AG10803 (cell line): ENCODE measurements around the gene IGSF11.
"Not testable (repeated sequence)": the region's sequence is repeated elsewhere in the genome, so short reads cannot be mapped to it uniquely, and the experiment has no call there.

Experiments used
- DNase-seq: peaks from one replicate; pipeline ENCODE4 v3.0.0; 2010; ENCODE audit warnings: low read depth
- H3K4me3 ChIP-seq: 2 replicates; pipeline ENCODE4 v1.5.1; 2011; ENCODE audit warnings: mild to moderate bottlenecking, low read length, control low read depth
- CTCF ChIP-seq: conservative IDR thresholded peaks from 2 replicates; pipeline ENCODE4 v1.5.1; 2011; ENCODE audit warnings: mild to moderate bottlenecking, low read length, control low read depth, inconsistent platforms

Gene IGSF11

GRCh38 chr3:118882353-118882947 lies 152.2 kb downstream of the IGSF11 start:
- peak; percentile 77 for TF ChIP-seq CTCF
- peak; percentile 58 for DNase-seq
- H3K4me3 ChIP-seq: no peak overlapping the region

- DNase-seq: no peak
- TF ChIP-seq CTCF: no peak
- no peak overlapping the region for H3K4me3 ChIP-seq
These were observed 166.6 kb downstream of the IGSF11 start for GRCh38 chr3:118868051-118868450.

GRCh38 chr3:118863731-118864322 lies 170.8 kb downstream of the IGSF11 start:
- DNase-seq: peak; percentile 1
- H3K4me3 ChIP-seq: no peak overlapping the region
- TF ChIP-seq CTCF: no peak; the same call in 1 of the 2 replicates

GRCh38 chr3:118859950-118860349 lies 174.7 kb downstream of the IGSF11 start:
- no peak overlapping the region for H3K4me3 ChIP-seq
- no peak for TF ChIP-seq CTCF
- DNase-seq: no peak

GRCh38 chr3:118851466-118852193 lies 183.0 kb downstream of the IGSF11 start:
- DNase-seq: not testable (repeated sequence)
- H3K4me3 ChIP-seq: peak overlapping the region; percentile 27; the same call in 1 of the 2 replicates

GRCh38 chr3:118850687-118851086 lies 184.0 kb downstream of the IGSF11 start:
- TF ChIP-seq CTCF: no peak
- no peak overlapping the region for H3K4me3 ChIP-seq
- DNase-seq: no peak
